Thyroid gland (tissue), 4 donors: Measurements from ENCODE around the gene ASCC3. TPM values are rescaled to one million over a fixed set of nuclear protein-coding genes. Genes with fewer than 3 reads are reported as not detected.

Experiments
- DNase-seq, 2 donors: peaks; one replicate each; pipeline ENCODE4 v3.0.0-alpha.2; 2019
- H3K27ac ChIP-seq, 3 donors: fragments of 200-600 bp; sonication (generic); 1 replicate in 2 of 3; 2 replicates in 1 of 3; pipeline ENCODE4 v1.5.1; 2016 to 2019; ENCODE audit warnings: mild to moderate bottlenecking in 1 of 3, moderate library complexity in 1 of 3
- H3K27me3 ChIP-seq: fragments of 200-600 bp; sonication (generic); one replicate; pipeline ENCODE4 v1.5.1; 2019
- H3K36me3 ChIP-seq, 2 donors: fragments of 200-600 bp; sonication (generic); one replicate each; pipeline ENCODE4 v1.5.1; 2016 to 2019
- H3K4me1 ChIP-seq, 2 donors: fragments of 200-600 bp; sonication (generic); one replicate each; pipeline ENCODE4 v1.5.1; 2017 to 2019
- H3K4me3 ChIP-seq, 3 donors: fragments of 200-600 bp; sonication (generic); replicated peaks in 1 of 3; 1 replicate in 2 of 3; 2 replicates in 1 of 3; pipeline ENCODE4 v1.5.1; 2016; ENCODE audit warnings: mild to moderate bottlenecking in 1 of 3
- H3K9me3 ChIP-seq: fragments of 200-600 bp; sonication (generic); one replicate; pipeline ENCODE4 v1.5.1; 2017
- POLR2A ChIP-seq, 2 donors: fragments of 450-650 bp; IDR thresholded peaks; one replicate each; pipeline ENCODE4 v1.6.1; 2017; ENCODE audit warnings: antibody characterized with exemption in 2 of 2, mild to moderate bottlenecking in 2 of 2, moderate library complexity in 1 of 2
- WGBS, 2 donors: methylation state at CpG; one replicate each; pipeline ENCODE4 v1.1.5; 2017; 5-methylcytosine and 5-hydroxymethylcytosine counted together
- intact Hi-C: fragments of 100-400 bp; cut with DNase I; formaldehyde crosslinking; loops from one replicate; pipeline ENCODE4 v1.15.1; 2023
- total RNA-seq, 4 donors: library from RNA; depleted of rRNA; stranded (reverse); fragments of >200 nt; gene quantifications; one replicate each; pipeline ENCODE4 v1.2.3, GENCODE V29; 2016
- TF ChIP-seq, protein P1 (sequence below), 6 experiments: fragments of 200-600 bp in 3 of 6; fragments of 450-650 bp in 3 of 6; sonication (generic) in 3 of 6; IDR thresholded peaks; one replicate each; pipeline ENCODE4 v1.5.1; 2016 to 2019; ENCODE audit warnings: antibody characterized with exemption in 6 of 6, mild to moderate bottlenecking in 2 of 6, inconsistent platforms in 1 of 6, moderate library complexity in 1 of 6

The ASCC3 gene
- total RNA-seq, 4 donors from 2014 or later: 27.3 to 40.1 (median 33.8) TPM

DNA sequence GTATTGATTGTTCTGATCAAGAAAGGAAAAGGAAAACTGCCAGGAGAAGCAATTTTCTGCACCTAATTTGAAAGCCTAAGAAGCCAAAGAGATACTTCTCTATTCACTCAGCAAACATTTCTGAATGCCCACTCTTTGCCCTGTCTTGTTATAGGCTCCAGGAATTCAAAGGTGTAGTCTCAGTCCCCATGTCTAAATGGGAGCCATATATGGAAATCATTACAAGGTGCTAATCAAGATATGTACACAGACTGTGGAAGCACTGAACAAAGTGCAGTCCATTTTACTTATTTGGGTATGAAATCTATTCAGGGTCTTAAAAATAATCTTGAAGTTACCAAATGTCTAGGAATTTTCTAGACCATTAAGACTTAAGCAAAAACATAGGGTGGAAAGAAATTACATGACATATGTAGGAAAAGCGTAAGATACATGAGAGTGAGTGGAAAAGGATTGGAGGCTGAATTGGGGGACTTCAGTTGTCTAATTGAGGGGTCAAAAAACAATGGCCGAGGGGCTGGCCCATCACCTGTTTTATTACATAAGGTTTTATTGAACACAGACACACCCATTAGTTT is 39.0 kb upstream of the ASCC3 start:
- H3K9me3 ChIP-seq: no peaks in the 10 kb centered on the region
- H3K36me3 ChIP-seq: no peaks in the 10 kb centered on the region
- WGBS, 2 donors: 86 to 94% methylated on average over 2 of the region's 2 CpGs
- no peak for DNase-seq
- intact Hi-C loops: no loop called here
- no peak for TF ChIP-seq POLR2A (IDR thresholded peaks at IDR 0.05)
- TF ChIP-seq, protein P1, sequence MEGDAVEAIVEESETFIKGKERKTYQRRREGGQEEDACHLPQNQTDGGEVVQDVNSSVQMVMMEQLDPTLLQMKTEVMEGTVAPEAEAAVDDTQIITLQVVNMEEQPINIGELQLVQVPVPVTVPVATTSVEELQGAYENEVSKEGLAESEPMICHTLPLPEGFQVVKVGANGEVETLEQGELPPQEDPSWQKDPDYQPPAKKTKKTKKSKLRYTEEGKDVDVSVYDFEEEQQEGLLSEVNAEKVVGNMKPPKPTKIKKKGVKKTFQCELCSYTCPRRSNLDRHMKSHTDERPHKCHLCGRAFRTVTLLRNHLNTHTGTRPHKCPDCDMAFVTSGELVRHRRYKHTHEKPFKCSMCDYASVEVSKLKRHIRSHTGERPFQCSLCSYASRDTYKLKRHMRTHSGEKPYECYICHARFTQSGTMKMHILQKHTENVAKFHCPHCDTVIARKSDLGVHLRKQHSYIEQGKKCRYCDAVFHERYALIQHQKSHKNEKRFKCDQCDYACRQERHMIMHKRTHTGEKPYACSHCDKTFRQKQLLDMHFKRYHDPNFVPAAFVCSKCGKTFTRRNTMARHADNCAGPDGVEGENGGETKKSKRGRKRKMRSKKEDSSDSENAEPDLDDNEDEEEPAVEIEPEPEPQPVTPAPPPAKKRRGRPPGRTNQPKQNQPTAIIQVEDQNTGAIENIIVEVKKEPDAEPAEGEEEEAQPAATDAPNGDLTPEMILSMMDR (IDR thresholded peaks at IDR 0.05): no peak
- H3K27me3 ChIP-seq: no peaks in the 10 kb centered on the region
- no peak overlapping the region for H3K4me3 ChIP-seq
- H3K4me1 ChIP-seq: no peaks in the 10 kb centered on the region
- H3K27ac ChIP-seq: no peak overlapping the region

DNA sequence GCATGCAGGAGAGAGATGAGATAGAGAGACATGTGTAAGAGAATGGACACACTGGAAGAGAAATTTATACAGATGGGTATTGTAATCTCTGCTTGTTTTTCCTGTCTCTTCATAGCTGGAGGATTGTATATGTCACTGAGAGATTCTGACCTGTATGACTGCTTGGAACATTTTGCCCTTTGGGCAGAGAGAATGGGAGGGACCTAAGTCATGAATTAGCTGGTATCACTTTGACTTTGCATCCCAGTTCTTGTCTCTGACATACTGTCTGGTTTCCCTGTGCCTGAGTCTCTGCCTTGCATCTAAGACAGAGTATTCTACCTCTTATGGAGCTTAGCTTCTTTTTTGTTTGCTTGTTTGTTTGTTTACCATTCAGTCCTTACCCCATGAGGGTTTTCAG is 37.0 kb upstream of the ASCC3 start:
- TF ChIP-seq, protein P1 (IDR thresholded peaks at IDR 0.05): no peak
- TF ChIP-seq POLR2A (IDR thresholded peaks at IDR 0.05): no peak
- Histone ChIP-seq H3K9me3 (no peaks in the 10 kb centered on the region), H3K36me3 (no peaks in the 10 kb centered on the region), H3K4me3 (no peak overlapping the region), H3K4me1 (no peaks in the 10 kb centered on the region), H3K27me3 (no peaks in the 10 kb centered on the region), H3K27ac (no peak overlapping the region)
- DNase-seq: no peak
- intact Hi-C loops: no loop called here

DNA sequence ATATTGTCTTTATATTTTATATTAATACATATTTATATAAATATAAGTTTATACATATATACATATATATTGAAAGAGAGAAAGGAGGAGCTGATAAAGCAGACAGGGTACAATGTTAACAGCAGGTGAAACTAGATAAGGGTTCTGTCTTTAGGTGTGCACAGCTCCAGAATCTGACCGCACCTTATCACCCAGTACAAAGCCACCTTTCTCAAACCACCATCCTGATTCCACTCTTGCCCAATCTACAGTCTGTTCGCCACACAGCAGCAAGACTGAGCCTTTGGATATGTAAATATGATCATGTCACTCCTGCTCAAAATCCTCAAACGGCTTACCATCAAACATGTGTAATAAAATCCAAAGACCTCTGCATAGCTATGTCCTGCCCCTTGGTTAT is 34.7 kb upstream of the ASCC3 start:
- Histone ChIP-seq H3K9me3 (no peaks in the 10 kb centered on the region), H3K4me1 (no peaks in the 10 kb centered on the region), H3K36me3 (no peaks in the 10 kb centered on the region), H3K27me3 (no peaks in the 10 kb centered on the region), H3K27ac (no peak overlapping the region), H3K4me3 (no peak overlapping the region)
- TF ChIP-seq, protein P1 (IDR thresholded peaks at IDR 0.05): no peak
- no peak for TF ChIP-seq POLR2A (IDR thresholded peaks at IDR 0.05)
- no peak for DNase-seq
- 90 to 91% methylated on average over 3 of the region's 3 CpGs for WGBS, 2 donors
- intact Hi-C loops: no loop called here

DNA sequence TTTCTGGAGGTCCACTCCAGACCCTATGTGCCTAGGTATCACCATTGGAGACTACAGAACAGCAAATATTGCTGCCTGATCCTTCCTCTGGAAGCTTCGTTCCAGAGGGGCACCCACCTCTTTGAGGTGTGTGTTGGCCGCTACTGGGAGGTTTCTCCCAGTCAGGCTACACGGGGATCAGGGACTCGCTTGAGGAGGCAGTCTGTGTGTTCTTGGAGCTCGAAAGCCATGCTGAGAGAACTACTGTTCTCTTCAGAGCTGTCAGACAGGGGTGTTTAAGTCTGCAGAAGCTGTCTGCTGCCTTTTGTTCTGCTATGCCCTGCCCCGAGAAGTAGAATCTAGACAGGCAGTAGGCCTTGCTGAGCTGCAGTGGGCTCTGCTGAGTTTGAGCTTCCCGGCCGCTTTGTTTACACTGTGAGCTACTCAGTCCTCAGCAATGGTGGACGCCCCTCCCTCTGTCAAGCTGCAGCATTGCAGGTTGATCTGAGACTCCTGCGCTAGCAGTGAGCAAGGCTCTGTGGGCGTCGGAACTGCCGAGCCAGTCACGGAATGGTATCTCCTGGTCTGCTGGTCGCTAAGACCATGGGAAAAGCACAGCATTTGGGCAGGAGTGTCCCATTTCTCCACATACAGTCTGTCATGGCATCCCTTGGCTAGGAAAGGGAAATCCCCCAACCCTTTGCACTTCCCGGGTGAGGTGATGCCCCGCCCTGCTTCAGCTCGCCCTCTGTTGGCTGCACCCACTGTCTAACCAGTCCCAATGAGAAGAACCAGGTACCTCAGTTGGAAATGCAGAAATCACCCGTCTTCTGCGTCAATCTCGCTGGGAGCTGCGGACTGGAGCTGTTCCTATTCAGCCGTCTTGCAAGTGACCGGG is 32.5 kb upstream of the ASCC3 start:
- intact Hi-C loops: no loop called here
- no peak overlapping the region for H3K4me3 ChIP-seq
- TF ChIP-seq POLR2A (IDR thresholded peaks at IDR 0.05): no peak
- TF ChIP-seq, protein P1 (IDR thresholded peaks at IDR 0.05): no peak
- H3K9me3 ChIP-seq: no peaks in the 10 kb centered on the region
- no peaks in the 10 kb centered on the region for H3K36me3 ChIP-seq
- 71 to 75% methylated on average over 20 to 21 of the region's 24 CpGs for WGBS, 2 donors
- H3K4me1 ChIP-seq: no peaks in the 10 kb centered on the region
- H3K27me3 ChIP-seq: no peaks in the 10 kb centered on the region
- no peak overlapping the region for H3K27ac ChIP-seq
- DNase-seq: peak in 1 of 2 donors; percentile 3

DNA sequence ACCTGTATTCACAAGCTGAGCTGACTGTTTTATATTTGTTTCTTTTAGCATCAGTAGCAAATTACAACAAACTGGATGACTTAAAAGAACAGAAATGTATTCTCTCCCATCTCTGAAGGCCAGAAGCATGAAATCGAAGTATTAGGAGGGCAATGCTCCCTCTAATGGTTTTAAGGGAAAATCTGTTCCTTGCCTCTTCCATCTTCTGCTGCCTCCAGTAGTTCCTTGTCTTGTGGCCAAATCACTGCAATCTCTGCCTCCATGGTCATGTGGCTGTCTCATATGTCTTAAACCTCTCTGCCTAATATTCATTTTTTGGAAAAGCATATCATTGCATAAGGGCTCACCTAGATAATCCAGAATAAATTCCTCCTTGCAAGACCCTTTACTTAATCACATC is 25.2 kb upstream of the ASCC3 start:
- DNase-seq: no peak
- WGBS, 2 donors: 69 to 70% methylated on average over 1 of the region's 1 CpG
- Histone ChIP-seq H3K27me3 (no peaks in the 10 kb centered on the region), H3K4me1 (no peaks in the 10 kb centered on the region), H3K36me3 (no peaks in the 10 kb centered on the region), H3K9me3 (no peaks in the 10 kb centered on the region), H3K27ac (no peak overlapping the region), H3K4me3 (no peak overlapping the region)
- intact Hi-C loops: no loop called here
- TF ChIP-seq, protein P1 (IDR thresholded peaks at IDR 0.05): no peak
- TF ChIP-seq POLR2A (IDR thresholded peaks at IDR 0.05): no peak
